Middle frontal gyrus (tissue), 1 donor: ENCODE data around the gene PRPF31.

ENCODE experiments used
- DNase-seq: peaks from one replicate; pipeline ENCODE4 v3.0.0-alpha.2; 2015; ENCODE audit warnings: low spot score; ENCODE audit errors: extremely low spot score

Gene PRPF31

GRCh38 chr19:54107876-54108490, 7.6 kb upstream of the PRPF31 start:
- no peak for DNase-seq

GRCh38 chr19:54108496-54108895, 7.1 kb upstream of the PRPF31 start:
- no peak for DNase-seq

- DNase-seq = no peak
Observed at GRCh38 chr19:54109651-54110050, 5.9 kb upstream of the PRPF31 start.

- no peak for DNase-seq
Observed at GRCh38 chr19:54114340-54115108, 1.0 kb upstream of the PRPF31 start.

GRCh38 chr19:54121259-54121658, 5.7 kb downstream of the PRPF31 start:
- no peak for DNase-seq

GRCh38 chr19:54123682-54124081, 8.1 kb downstream of the PRPF31 start:
- no peak for DNase-seq

GRCh38 chr19:54124393-54124792, 8.8 kb downstream of the PRPF31 start:
- no peak for DNase-seq

- DNase-seq = no peak
Observed at GRCh38 chr19:54125713-54126112, 10.2 kb downstream of the PRPF31 start.

GRCh38 chr19:54127688-54128440, 12.3 kb downstream of the PRPF31 start:
- no peak for DNase-seq

- DNase-seq = no peak
Observed at GRCh38 chr19:54128441-54128725, 12.8 kb downstream of the PRPF31 start.

- DNase-seq = no peak
Observed at GRCh38 chr19:54128796-54129616, 13.5 kb downstream of the PRPF31 start.

GRCh38 chr19:54129617-54129996, 14.1 kb downstream of the PRPF31 start:
- DNase-seq = no peak

GRCh38 chr19:54133312-54133956, 17.9 kb downstream of the PRPF31 start:
- DNase-seq = no peak

GRCh38 chr19:54133957-54134590, 18.5 kb downstream of the PRPF31 start:
- no peak for DNase-seq

GRCh38 chr19:54136086-54136863, 20.7 kb downstream of the PRPF31 start:
- no peak for DNase-seq

- DNase-seq = peak; percentile 100
Observed at GRCh38 chr19:54136864-54137698, 21.5 kb downstream of the PRPF31 start.

GRCh38 chr19:54137699-54138488, 22.3 kb downstream of the PRPF31 start, which contains the start of gene CNOT3:
TSS of gene CNOT3 (plus strand) at chr19:54137762. CDS start at chr19:54142979, 5,217 bp downstream.
- no peak for DNase-seq
